ENCODE measurements around the gene GRK5.

- TF ChIP-seq CTCF (IDR thresholded peaks at IDR 0.05; ENCODE audit: borderline replicate concordance, extremely low read depth, low read length, poor library complexity, severe bottlenecking) (no peak), EZH2 (IDR thresholded peaks at IDR 0.05; ENCODE audit: borderline replicate concordance, low read depth, low read length, severe bottlenecking) (no peak)
Measured at GRCh38 chr10:119454990-119455389, 247.6 kb downstream of the GRK5 start.
